ENCODE data around the gene GFRA3.
"Not testable (repeated sequence)": the region's sequence is repeated elsewhere in the genome, so short reads cannot be mapped to it uniquely, and the experiment has no call there.

The GFRA3 gene

GRCh38 chr5:138252944-138253343 lies 21.5 kb downstream of the GFRA3 start:
- TF ChIP-seq CTCF (conservative IDR thresholded peaks at IDR 0.05; ENCODE audit: control insufficient read depth, insufficient read depth, low read depth, low read length), result no peak
- H3K4me3 ChIP-seq (ENCODE audit: control insufficient read depth, low read depth, low read length), result no peak overlapping the region
- DNase-seq (ENCODE audit: low read depth), result no peak

- H3K4me3 ChIP-seq (ENCODE audit: control insufficient read depth, low read depth, low read length); DNase-seq (ENCODE audit: low read depth): not testable (repeated sequence)
These were observed 26.6 kb downstream of the GFRA3 start for GRCh38 chr5:138247800-138248199.

DNA sequence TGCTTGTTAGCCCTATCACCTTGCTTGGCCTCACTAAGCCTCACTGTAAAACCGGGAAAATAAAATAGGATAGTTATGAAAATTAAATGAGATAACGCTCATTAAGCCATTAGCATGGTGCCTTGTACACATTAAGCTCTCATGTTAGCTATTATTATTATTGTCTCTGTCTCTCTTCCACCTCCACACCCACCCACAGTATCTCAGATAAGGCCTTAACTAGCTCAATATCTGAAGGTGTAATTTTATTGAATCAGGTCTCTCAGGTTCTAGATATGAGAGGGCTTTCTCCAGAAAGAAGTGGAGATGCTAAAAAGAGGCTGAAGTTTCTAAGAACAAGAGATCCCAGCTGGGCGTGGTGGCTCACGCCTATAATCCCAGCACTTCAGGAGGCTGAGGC lies 27.6 kb downstream of the GFRA3 start:
- no peak for DNase-seq (ENCODE audit: low read depth)
- H3K4me3 ChIP-seq (ENCODE audit: control insufficient read depth, low read depth, low read length), result no peak overlapping the region
- TF ChIP-seq CTCF (conservative IDR thresholded peaks at IDR 0.05; ENCODE audit: control insufficient read depth, insufficient read depth, low read depth, low read length), result no peak

DNA sequence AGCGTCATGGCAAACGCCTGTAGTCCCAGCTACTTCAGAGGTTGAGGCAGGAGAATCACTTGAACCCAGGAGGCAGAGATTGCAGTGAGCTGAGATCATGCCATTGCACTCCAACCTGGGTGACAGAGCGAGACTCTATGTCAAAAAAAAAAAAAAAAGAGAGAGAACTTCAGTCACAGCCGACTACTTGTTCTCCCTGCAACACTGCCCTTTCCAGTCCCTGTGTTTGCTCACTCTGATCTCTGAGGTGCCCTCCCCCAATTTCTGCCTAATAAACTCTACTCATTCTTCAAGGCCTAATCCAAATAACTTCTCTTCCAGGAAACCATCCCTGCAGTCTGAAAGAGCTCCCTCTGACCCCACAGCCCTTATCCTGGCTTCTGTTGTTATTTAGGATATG lies 28.1 kb downstream of the GFRA3 start:
- TF ChIP-seq CTCF (conservative IDR thresholded peaks at IDR 0.05; ENCODE audit: control insufficient read depth, insufficient read depth, low read depth, low read length), result no peak
- no peak overlapping the region for H3K4me3 ChIP-seq (ENCODE audit: control insufficient read depth, low read depth, low read length)
- no peak for DNase-seq (ENCODE audit: low read depth)

GRCh38 chr5:138245717-138246116 lies 28.7 kb downstream of the GFRA3 start:
- no peak overlapping the region for H3K4me3 ChIP-seq (ENCODE audit: control insufficient read depth, low read depth, low read length)
- TF ChIP-seq CTCF (conservative IDR thresholded peaks at IDR 0.05; ENCODE audit: control insufficient read depth, insufficient read depth, low read depth, low read length), result no peak
- no peak for DNase-seq (ENCODE audit: low read depth)

GRCh38 chr5:138243794-138244193 lies 30.6 kb downstream of the GFRA3 start:
- no peak for DNase-seq (ENCODE audit: low read depth)
- H3K4me3 ChIP-seq (ENCODE audit: control insufficient read depth, low read depth, low read length), result no peak overlapping the region
- TF ChIP-seq CTCF (conservative IDR thresholded peaks at IDR 0.05; ENCODE audit: control insufficient read depth, insufficient read depth, low read depth, low read length), result no peak

DNA sequence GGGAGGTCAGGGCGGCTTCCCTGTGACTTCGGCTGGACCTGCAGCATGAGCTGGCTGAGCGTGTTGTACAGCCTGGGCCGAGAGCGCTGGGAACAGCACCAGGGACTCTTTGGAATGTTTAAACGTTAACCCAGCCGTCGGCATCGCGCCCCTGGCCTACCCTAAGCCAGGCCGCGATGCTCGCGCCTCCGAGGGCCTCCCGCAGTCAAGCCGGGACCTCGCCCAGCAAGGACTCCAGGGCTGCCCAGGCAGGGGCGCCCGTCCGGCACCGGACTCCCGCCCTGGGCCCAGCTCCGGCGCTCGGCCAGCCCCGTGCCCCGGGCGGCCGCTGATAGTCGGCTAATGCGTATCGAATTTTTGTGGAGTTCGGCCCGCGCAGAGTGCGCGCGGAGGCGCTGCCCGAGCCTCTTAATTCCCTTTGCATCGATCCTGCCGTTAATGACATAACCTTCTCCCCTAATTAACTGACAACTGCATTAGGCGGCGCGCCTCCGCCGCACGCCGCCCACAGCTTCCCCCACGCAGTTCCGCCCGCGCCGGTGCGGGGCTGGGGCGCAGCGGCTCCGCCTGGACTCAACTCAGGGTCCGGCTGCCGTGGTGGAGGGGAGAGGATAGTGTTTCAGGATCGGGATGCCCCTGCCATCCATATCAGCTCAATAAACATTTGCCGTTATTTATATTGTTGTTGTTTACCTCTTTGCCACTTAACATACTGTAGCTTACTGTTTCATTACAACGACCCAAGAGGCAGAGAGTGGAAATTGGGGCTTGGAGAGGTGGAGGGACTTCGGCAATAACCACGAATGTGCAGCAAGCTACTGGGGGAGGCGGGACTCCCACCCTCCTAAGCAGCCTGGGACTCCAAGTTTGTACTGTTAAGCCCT lies 32.5 kb downstream of the GFRA3 start:
- no peak for DNase-seq (ENCODE audit: low read depth)
- peak overlapping the region; percentile 36 for H3K4me3 ChIP-seq (ENCODE audit: control insufficient read depth, low read depth, low read length)
- no peak for TF ChIP-seq CTCF (conservative IDR thresholded peaks at IDR 0.05; ENCODE audit: control insufficient read depth, insufficient read depth, low read depth, low read length)

Data from fibroblast of mammary gland (primary cell).